GM19035 (cell line): ENCODE results near the gene DAZAP1.

Source experiments
- ATAC-seq: cut with Tn5 transposase; IDR thresholded peaks from one replicate; pipeline ENCODE4 v1.9.1; 2021; ENCODE audit not compliant: unreplicated experiment

Gene DAZAP1

DNA sequence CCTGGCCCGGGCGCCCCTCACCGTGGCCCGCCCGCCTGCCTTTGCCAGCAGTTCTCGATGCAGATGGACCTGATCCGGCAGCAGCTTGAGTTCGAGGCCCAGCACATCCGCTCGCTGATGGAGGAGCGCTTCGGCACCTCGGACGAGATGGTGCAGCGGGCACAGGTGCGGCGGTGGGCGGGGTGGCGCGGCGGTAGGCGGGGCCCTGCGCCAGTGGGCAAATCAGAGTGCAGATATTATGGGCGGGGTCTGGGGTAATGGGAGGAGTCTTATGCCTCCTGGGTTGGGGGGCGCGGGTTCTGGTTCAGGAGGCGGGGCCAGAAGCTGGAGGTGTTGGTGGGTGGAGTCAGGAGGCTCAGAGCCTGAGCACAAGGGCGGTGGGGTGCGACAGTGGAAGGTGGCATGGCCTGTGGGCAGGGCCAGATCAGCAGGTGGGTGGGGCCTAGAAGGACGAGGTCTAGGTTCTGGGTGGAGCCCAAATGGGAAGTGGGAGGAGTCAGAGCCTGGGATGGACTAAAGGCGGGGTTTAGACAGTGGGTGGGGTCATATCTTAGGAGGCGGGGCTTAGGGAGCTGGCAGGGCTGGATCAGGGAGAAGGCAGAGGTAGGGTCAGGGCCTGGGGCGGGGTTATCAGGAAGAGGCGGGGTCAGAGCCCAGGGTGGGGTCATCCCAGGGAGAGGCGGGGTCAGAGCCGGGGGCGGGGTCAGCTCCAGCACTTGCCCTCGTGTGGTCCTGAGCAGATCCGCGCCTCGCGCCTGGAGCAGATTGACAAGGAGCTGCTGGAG is 48.1 kb downstream of the DAZAP1 start:
- no peak for ATAC-seq

DNA sequence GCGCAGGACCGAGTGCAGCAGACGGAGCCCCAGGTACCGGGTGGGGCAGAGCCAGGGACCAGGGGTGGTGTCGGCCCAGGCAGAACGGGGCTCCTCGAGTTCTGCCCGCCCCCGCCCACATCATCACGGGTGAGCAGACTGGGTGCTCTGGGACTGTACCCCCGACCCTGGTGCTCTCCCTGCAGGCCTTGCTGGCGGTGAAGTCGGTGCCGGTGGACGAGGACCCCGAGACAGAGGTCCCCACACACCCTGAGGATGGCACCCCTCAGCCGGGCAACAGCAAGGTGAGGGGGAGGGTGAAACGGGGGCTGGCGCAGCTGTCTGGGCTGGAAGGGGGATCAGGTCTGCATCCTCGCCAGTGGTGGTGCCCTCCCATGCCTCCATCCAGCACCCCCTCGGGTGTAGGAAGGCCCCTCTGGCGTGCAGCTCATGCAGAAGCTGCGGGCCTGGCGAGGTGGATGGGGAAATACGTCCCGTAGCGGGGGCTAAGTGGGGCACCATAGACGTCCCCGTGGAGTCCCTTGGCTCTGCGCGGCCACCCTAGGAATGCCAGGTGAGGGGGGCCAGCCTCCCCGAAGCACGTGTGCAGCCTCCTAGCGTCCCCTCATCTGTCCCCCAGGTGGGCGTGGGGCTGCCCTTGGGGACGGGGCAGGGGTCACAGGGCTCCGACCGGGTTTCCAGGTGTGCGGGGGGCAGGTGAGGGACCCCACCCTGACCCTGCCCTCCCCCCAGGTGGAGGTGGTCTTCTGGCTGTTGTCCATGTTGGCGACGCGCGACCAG is 48.9 kb downstream of the DAZAP1 start:
- no peak for ATAC-seq

DNA sequence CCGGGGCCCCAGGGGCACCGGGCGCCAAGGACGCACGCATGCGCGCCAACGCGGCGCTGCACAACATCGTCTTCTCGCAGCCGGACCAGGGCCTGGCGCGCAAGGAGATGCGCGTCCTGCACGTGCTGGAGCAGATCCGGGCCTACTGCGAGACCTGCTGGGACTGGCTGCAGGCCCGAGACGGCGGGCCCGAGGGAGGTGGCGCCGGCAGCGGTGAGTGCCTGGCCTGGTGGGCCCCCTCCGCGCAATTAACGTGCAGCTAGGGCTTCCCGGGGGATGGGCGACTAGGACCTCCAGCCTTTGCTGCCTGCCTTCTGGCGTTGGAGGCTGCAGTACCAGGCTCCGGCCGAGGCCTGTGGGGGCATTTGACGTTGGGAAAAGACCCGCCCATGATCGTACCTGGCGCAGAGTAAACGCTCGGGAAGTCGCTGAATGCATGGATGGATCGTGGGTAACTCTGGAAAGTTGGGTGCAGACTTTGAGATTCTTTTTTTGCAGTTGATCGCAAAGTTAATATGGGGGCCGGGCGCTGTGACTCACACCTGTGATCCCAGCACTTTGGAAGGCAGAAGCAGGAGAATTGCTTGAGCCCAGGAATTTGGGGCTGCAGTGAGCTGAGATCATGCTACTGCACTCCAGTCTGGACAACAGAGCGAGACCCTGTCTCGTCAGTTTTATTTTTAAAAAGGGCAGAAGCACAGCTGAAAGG is 49.8 kb downstream of the DAZAP1 start:
- no peak for ATAC-seq

DNA sequence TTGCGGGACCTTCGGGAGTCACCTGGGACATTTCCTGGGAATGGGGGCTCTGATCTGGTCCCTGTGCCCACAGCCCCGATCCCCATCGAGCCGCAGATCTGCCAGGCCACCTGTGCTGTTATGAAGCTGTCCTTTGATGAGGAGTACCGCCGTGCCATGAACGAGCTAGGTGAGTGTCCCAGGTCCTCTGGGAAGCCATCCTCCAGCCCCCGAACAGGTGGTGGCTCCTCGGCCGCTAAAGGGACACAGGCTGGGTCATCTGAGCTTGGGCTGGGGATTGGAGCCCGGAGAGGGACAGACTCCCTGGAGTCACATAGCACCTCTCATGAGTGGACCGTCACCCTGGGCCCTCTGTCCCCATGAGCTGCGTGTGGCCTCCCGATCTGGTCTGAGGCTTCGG is 50.5 kb downstream of the DAZAP1 start:
- no peak for ATAC-seq

DNA sequence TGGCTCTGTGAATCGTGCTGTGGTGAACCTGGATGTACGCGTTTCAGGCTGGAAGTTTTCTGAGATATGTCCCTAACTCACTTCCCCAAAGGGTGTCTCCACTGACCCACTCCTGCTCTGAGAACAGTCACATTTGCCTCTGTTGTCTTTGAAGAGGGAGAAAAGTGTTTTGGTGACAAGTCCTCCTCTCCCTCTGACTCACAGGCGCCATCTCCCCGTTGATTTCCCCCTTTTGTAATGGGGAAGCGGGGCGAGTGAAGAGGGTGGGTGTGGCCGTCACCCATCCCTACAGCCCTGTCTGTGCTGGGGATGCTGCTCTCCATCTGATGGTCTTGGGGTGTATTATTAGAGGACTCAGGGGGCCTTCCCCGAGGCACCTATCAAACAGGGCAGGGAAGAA is 52.1 kb downstream of the DAZAP1 start:
- ATAC-seq, result no peak

DNA sequence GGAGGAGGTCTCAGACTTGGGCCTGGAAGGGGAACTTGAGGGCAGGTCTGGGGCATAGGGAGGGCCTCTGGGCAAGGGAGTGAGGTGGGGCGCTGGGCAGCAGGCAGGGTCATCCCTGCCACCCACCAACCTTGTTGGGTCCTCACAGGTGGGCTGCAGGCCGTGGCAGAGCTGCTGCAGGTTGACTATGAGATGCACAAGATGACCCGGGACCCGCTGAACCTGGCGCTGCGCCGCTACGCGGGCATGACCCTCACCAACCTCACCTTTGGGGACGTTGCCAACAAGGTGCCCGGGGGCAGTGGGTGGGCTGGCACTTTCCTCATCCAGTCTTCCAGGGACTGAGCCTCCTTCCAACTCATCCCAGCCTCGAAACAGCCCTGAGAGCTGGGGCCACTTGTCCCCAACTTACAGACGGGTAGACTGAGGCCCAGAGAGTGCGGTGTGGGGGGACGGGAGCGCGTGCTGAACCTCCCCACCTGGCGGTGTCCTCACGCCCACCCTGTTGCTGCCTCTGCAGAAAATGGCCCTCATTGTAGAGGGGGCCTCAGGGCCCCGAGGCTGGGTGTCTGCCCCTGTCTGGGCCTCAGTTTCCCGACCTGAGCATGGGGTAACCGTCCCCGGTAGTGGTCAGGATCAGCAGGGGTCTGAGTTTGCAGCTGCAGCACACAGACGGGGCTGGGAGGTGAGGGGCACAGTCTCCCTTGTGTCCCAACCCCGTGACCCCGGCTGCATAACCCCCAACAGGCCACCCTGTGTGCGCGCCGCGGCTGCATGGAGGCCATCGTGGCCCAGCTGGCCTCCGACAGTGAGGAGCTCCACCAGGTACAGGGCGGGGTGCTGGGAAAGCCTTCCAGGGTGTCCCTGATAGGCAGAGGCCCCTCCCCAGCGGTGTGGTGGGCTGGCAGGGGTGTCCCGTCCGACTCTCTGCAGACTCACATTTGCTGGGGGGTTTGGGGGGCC is 52.9 kb downstream of the DAZAP1 start:
- no peak for ATAC-seq

DNA sequence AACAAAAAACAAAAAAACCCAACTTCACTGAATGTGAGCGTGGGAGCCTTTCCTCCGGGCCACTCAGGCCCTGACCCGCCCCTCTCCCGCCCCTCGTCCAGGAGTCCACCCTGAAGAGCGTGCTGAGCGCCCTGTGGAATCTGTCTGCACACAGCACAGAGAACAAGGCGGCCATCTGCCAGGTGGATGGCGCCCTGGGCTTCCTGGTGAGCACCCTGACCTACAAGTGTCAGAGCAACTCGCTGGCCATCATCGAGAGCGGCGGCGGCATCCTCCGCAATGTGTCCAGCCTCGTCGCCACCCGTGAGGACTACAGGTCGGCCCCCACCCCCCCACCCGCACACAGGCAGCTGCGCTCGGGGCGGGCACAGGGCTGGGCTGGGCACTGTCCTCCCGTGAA is 54.5 kb downstream of the DAZAP1 start:
- ATAC-seq, result no peak

DNA sequence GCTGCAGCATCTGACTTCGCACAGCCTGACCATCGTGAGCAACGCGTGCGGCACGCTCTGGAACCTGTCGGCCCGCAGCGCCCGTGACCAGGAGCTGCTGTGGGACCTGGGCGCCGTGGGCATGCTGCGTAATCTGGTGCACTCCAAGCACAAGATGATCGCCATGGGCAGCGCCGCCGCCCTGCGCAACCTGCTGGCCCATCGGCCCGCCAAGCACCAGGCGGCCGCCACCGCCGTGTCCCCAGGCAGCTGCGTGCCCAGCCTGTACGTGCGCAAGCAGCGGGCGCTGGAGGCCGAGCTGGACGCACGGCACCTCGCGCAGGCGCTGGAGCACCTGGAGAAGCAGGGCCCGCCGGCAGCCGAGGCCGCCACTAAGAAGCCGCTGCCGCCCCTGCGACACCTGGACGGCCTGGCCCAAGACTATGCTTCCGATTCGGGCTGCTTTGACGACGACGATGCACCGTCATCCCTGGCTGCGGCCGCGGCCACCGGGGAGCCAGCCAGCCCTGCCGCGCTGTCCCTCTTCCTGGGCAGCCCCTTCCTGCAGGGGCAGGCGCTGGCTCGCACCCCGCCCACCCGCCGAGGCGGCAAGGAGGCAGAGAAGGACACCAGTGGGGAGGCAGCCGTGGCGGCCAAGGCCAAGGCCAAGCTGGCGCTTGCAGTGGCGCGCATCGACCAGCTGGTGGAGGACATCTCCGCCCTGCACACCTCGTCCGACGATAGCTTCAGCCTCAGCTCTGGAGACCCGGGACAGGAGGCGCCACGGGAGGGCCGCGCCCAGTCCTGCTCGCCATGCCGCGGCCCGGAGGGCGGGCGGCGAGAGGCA is 58.0 kb downstream of the DAZAP1 start:
- ATAC-seq, result no peak

DNA sequence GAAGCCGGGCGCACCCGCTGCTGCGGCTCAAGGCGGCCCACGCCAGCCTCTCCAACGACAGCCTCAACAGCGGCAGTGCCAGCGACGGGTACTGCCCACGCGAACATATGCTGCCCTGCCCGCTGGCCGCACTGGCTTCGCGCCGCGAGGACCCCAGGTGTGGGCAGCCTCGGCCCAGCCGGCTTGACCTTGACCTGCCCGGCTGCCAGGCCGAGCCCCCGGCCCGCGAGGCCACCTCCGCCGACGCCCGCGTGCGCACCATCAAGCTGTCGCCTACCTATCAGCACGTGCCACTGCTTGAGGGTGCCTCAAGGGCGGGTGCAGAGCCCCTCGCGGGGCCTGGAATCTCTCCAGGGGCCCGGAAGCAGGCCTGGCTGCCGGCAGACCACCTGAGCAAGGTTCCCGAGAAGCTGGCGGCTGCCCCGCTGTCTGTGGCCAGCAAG is 58.7 kb downstream of the DAZAP1 start:
- ATAC-seq, result no peak

DNA sequence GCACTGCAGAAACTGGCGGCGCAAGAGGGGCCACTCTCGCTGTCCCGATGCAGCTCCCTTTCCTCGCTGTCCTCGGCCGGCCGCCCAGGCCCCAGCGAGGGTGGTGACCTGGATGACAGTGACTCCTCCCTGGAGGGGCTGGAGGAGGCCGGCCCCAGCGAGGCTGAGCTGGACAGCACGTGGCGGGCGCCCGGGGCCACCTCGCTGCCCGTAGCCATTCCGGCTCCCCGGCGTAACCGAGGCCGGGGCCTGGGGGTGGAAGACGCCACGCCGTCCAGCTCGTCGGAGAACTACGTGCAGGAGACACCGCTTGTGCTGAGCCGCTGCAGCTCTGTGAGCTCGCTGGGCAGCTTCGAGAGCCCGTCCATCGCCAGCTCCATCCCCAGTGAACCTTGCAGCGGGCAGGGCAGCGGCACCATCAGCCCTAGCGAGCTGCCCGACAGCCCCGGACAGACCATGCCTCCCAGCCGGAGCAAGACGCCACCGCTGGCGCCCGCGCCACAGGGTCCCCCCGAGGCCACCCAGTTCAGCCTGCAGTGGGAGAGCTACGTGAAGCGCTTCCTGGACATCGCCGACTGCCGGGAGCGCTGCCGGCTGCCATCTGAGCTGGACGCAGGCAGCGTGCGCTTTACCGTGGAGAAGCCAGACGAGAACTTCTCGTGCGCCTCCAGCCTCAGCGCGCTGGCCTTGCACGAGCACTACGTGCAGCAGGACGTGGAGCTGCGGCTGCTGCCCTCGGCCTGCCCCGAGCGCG is 59.3 kb downstream of the DAZAP1 start:
- ATAC-seq, result no peak

DNA sequence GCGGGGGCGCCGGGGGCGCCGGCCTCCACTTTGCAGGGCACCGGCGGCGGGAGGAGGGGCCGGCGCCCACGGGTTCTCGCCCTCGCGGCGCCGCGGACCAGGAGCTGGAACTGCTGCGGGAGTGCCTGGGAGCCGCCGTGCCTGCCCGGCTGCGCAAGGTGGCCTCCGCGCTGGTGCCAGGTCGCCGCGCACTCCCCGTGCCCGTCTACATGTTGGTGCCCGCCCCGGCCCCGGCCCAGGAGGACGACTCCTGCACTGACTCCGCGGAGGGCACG is 59.8 kb downstream of the DAZAP1 start:
- no peak for ATAC-seq

DNA sequence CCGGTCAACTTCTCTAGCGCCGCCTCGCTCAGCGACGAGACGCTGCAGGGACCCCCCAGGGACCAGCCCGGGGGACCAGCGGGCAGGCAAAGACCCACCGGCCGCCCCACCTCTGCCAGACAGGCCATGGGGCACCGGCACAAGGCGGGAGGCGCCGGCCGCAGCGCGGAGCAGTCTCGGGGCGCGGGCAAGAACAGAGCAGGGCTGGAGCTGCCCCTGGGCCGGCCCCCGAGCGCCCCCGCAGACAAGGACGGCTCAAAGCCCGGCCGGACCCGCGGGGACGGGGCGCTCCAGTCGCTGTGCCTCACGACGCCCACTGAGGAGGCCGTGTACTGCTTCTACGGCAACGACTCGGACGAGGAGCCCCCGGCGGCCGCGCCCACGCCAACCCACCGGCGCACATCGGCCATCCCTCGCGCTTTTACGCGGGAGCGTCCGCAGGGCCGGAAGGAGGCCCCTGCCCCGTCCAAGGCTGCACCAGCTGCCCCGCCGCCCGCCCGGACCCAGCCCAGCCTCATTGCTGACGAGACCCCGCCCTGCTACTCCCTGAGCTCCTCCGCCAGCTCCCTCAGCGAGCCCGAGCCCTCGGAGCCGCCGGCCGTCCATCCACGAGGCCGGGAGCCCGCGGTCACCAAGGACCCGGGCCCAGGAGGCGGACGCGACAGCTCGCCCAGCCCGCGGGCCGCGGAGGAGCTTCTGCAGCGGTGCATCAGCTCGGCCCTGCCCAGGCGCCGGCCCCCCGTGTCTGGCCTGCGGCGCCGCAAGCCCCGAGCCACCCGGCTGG is 60.3 kb downstream of the DAZAP1 start:
- no peak for ATAC-seq

DNA sequence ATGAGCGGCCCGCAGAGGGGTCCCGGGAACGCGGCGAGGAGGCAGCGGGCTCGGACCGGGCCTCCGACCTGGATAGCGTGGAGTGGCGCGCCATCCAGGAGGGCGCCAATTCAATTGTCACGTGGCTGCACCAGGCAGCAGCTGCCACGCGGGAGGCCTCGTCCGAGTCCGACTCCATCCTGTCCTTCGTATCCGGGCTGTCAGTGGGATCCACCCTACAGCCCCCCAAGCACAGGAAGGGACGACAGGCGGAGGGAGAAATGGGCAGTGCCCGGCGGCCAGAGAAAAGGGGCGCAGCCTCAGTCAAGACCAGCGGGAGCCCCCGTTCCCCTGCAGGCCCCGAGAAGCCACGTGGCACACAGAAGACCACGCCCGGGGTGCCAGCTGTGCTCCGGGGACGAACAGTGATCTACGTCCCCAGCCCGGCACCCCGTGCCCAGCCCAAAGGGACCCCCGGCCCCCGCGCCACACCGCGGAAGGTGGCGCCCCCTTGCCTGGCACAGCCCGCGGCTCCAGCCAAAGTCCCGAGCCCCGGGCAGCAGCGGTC is 61.0 kb downstream of the DAZAP1 start:
- ATAC-seq, result no peak

DNA sequence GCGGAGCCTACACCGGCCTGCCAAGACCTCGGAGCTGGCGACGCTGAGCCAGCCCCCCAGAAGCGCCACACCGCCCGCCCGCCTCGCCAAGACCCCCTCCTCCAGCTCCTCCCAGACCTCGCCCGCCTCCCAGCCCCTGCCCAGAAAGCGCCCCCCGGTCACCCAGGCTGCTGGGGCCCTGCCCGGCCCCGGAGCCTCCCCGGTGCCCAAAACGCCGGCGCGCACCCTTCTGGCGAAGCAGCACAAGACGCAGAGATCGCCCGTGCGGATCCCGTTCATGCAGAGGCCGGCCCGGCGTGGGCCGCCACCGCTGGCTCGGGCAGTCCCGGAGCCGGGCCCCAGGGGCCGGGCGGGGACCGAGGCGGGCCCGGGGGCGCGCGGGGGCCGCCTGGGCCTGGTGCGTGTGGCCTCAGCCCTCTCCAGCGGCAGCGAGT is 61.5 kb downstream of the DAZAP1 start:
- ATAC-seq, result no peak

DNA sequence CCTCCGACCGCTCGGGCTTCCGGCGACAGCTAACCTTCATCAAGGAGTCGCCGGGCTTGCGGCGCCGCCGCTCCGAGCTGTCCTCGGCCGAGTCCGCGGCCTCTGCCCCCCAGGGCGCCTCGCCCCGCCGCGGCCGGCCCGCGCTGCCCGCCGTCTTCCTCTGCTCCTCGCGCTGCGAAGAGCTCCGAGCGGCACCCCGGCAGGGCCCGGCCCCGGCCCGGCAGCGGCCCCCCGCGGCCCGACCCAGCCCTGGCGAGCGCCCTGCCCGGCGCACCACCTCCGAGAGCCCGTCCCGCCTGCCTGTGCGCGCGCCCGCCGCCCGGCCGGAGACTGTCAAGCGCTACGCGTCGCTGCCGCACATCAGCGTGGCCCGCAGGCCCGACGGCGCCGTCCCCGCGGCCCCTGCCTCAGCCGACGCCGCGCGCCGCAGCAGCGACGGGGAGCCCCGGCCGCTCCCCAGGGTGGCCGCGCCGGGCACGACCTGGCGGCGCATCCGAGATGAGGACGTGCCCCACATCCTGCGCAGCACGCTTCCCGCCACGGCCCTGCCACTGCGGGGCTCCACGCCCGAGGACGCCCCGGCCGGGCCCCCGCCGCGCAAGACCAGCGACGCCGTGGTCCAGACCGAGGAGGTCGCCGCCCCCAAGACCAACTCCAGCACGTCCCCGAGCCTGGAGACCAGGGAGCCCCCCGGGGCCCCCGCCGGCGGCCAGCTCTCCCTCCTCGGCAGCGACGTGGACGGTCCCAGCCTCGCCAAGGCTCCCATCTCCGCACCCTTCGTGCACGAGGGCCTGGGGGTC is 62.1 kb downstream of the DAZAP1 start:
- no peak for ATAC-seq

DNA sequence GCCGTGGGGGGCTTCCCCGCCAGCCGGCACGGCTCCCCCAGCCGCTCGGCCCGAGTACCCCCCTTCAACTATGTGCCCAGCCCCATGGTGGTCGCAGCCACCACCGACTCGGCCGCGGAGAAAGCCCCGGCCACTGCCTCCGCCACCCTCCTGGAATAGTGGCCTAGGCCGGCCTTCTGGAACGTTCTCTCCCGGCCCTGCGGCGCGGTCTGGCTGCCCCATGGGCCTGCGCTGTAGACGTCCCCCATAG is 62.6 kb downstream of the DAZAP1 start:
- ATAC-seq, result no peak

DNA sequence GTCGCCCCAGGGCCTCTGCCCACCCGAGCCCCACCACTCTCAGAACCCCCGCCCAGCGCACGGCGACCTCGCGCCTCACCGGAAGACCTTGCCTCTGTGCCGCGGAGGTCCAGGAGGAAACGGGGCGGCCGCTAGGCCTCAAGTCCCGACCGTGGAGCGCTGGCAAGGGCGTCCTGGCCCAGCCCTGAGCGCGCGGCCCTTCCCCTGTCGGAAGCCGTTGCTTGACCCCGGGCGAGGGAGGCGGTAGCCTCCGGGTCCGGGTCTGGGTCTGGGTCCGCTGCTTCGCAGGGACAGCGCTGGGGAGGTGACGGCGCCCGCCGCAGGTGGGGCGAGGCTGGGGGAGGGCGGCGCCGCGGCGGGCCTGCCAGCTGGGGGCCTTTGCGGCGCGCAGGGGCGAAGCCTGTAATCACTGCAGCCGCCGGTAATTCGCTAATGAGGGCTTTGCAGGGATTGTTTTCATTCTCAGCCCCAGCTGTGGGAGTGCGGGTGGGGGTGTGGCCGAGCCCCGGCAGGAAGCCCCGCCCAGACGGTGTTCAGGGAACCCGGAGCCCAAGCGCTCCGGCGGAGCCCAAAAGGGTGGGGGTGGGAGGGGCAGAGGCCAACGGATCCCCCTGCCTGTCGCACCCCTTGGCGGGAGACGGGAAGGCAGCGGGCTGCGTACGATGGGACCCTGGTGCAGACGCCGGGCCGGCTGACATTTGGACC is 63.1 kb downstream of the DAZAP1 start:
- ATAC-seq, result no peak
